H9 (cell line): ENCODE measurements around the gene PLCH1. TPM values are rescaled to one million over a fixed set of nuclear protein-coding genes. Genes with fewer than 3 reads are reported as not detected.

Source experiments
- DNase-seq: peaks from one replicate; pipeline ENCODE4 v3.0.0-alpha.2; 2017
- H2AFZ ChIP-seq: one replicate; pipeline ENCODE4 v1.6.1; 2013; ENCODE audit warnings: mild to moderate bottlenecking, low read length, control low read depth, moderate library complexity
- H2AK5ac ChIP-seq: 2 replicates; pipeline ENCODE4 v1.6.1; 2013; ENCODE audit warnings: low read length, control low read depth, mixed read lengths; ENCODE audit not compliant: insufficient read length
- H2BK120ac ChIP-seq: one replicate; pipeline ENCODE4 v1.6.1; 2013; ENCODE audit warnings: low read depth, mild to moderate bottlenecking, low read length, control low read depth, inconsistent platforms; ENCODE audit not compliant: poor library complexity, severe bottlenecking
- H2BK12ac ChIP-seq: 2 replicates; pipeline ENCODE4 v1.6.1; 2013; ENCODE audit warnings: low read length, control low read depth, mixed read lengths, low read depth; ENCODE audit not compliant: insufficient read length
- H2BK15ac ChIP-seq: 2 replicates; pipeline ENCODE4 v1.6.1; 2013; ENCODE audit warnings: low read depth, low read length, control low read depth
- H2BK20ac ChIP-seq: one replicate; pipeline ENCODE4 v1.6.1; 2013; ENCODE audit warnings: low read depth, mild to moderate bottlenecking, low read length, control low read depth, inconsistent platforms; ENCODE audit not compliant: poor library complexity, severe bottlenecking
- H2BK5ac ChIP-seq: 2 replicates; pipeline ENCODE4 v1.6.1; 2013; ENCODE audit warnings: low read length, control low read depth, mixed read lengths; ENCODE audit not compliant: insufficient read length
- H3K14ac ChIP-seq: 2 replicates; pipeline ENCODE4 v1.6.1; 2013; ENCODE audit warnings: low read length, control low read depth; ENCODE audit not compliant: insufficient read depth
- H3K18ac ChIP-seq: 2 replicates; pipeline ENCODE4 v1.6.1; 2013; ENCODE audit warnings: low read depth, mild to moderate bottlenecking, mixed read lengths, low read length, control low read depth; ENCODE audit not compliant: insufficient read length
- H3K23ac ChIP-seq: 2 replicates; pipeline ENCODE4 v1.6.1; 2013; ENCODE audit warnings: low read length, control low read depth, mixed read lengths, low read depth; ENCODE audit not compliant: insufficient read length
- H3K23me2 ChIP-seq: 2 replicates; pipeline ENCODE4 v1.6.1; 2013; ENCODE audit warnings: low read depth, mild to moderate bottlenecking, mixed read lengths, low read length, control low read depth; ENCODE audit not compliant: insufficient read length, poor library complexity, severe bottlenecking
- H3K27ac ChIP-seq: 2 replicates; pipeline ENCODE4 v1.5.1; 2013; ENCODE audit warnings: low read length, control low read depth, mixed read lengths, low read depth; ENCODE audit not compliant: insufficient read length
- H3K27me3 ChIP-seq: 2 replicates; pipeline ENCODE4 v1.6.1; 2013; ENCODE audit warnings: low read length, control low read depth, inconsistent platforms; ENCODE audit not compliant: insufficient read depth
- H3K4ac ChIP-seq: 2 replicates; pipeline ENCODE4 v1.6.1; 2013; ENCODE audit warnings: low read depth, mild to moderate bottlenecking, control low read depth, inconsistent platforms, low read length, moderate library complexity
- H3K4me1 ChIP-seq: 2 replicates; pipeline ENCODE4 v1.6.1; 2013; ENCODE audit warnings: low read length, control low read depth, inconsistent platforms; ENCODE audit not compliant: insufficient read depth
- H3K4me2 ChIP-seq: 2 replicates; pipeline ENCODE4 v1.6.1; 2013; ENCODE audit warnings: low read length, control low read depth, mixed read lengths; ENCODE audit not compliant: insufficient read length, insufficient read depth
- H3K56ac ChIP-seq: 2 replicates; pipeline ENCODE4 v1.6.1; 2013; ENCODE audit warnings: low read depth, mild to moderate bottlenecking, mixed read lengths, low read length, control low read depth; ENCODE audit not compliant: insufficient read length
- H3K79me1 ChIP-seq: 2 replicates; pipeline ENCODE4 v1.6.1; 2013; ENCODE audit warnings: low read depth, mild to moderate bottlenecking, moderate library complexity, low read length, control low read depth, inconsistent platforms; ENCODE audit not compliant: insufficient read depth, poor library complexity, severe bottlenecking
- H3K79me2 ChIP-seq: 2 replicates; pipeline ENCODE4 v1.6.1; 2013; ENCODE audit warnings: low read length, control low read depth, inconsistent platforms; ENCODE audit not compliant: insufficient read depth
- H3K9ac ChIP-seq: 2 replicates; pipeline ENCODE4 v1.6.1; 2013; ENCODE audit warnings: low read length, control low read depth, mixed read lengths; ENCODE audit not compliant: insufficient read length; ENCODE audit errors: extremely low read depth
- H3K9me3 ChIP-seq: one replicate; pipeline ENCODE4 v1.6.1; 2013; ENCODE audit warnings: low read depth, low read length, inconsistent platforms; ENCODE audit not compliant: control insufficient read depth
- H3T11ph ChIP-seq: one replicate; pipeline ENCODE4 v1.6.1; 2013; ENCODE audit warnings: mild to moderate bottlenecking, low read length, control low read depth, inconsistent platforms
- H4K20me1 ChIP-seq: one replicate; pipeline ENCODE4 v1.6.1; 2013; ENCODE audit not compliant: control insufficient read depth, insufficient read length, insufficient read depth
- H4K5ac ChIP-seq: 2 replicates; pipeline ENCODE4 v1.6.1; 2013; ENCODE audit warnings: low read depth, mild to moderate bottlenecking, mixed read lengths, low read length, control low read depth; ENCODE audit not compliant: insufficient read length
- H4K8ac ChIP-seq: replicated peaks from 2 replicates; pipeline ENCODE4 v1.6.1; 2013; ENCODE audit warnings: low read length, control low read depth, mixed read lengths, low read depth; ENCODE audit not compliant: insufficient read length
- H4K91ac ChIP-seq: 2 replicates; pipeline ENCODE4 v1.6.1; 2013; ENCODE audit warnings: low read depth, mild to moderate bottlenecking, moderate library complexity, mixed read lengths, low read length, control low read depth; ENCODE audit not compliant: insufficient read length
- H3K27ac Mint-ChIP-seq, 3 experiments: 2 replicates in 2 of 3; 3 replicates in 1 of 3; pipeline ENCODE4 v1.8.0; 2020 to 2021; ENCODE audit warnings: mixed read lengths in 3 of 3, mild to moderate bottlenecking in 1 of 3, moderate library complexity in 1 of 3
- H3K27me3 Mint-ChIP-seq: 2 replicates; pipeline ENCODE4 v1.8.0; 2021; ENCODE audit warnings: low read depth, mild to moderate bottlenecking, moderate library complexity, mixed read lengths
- H3K36me3 Mint-ChIP-seq, 3 experiments: 2 replicates in 2 of 3; 3 replicates in 1 of 3; pipeline ENCODE4 v1.8.0; 2020 to 2021; ENCODE audit warnings: low read depth in 3 of 3, mixed read lengths in 3 of 3; ENCODE audit not compliant: insufficient read depth in 1 of 3
- H3K4me1 Mint-ChIP-seq, 2 experiments: 2 replicates each; pipeline ENCODE4 v1.8.0; 2020; ENCODE audit warnings: mixed read lengths in 2 of 2
- H3K4me3 Mint-ChIP-seq, 2 experiments: 2 replicates in 1 of 2; 3 replicates in 1 of 2; pipeline ENCODE4 v1.8.0; 2020 to 2021; ENCODE audit warnings: mild to moderate bottlenecking in 2 of 2, mixed read lengths in 2 of 2, moderate library complexity in 1 of 2
- H3K9me3 Mint-ChIP-seq, 2 experiments: 2 replicates in 1 of 2; 3 replicates in 1 of 2; pipeline ENCODE4 v1.8.0; 2020; ENCODE audit warnings: mild to moderate bottlenecking in 2 of 2, mixed read lengths in 2 of 2, moderate library complexity in 1 of 2
- total RNA-seq: library from RNA; stranded (reverse); gene quantifications from 2 replicates; pipeline ENCODE4 v1.2.1, GENCODE V29; 2021
- TF ChIP-seq, protein P1 (sequence below): fragments of 200-600 bp; sonication (generic); conservative IDR thresholded peaks from 3 replicates; pipeline ENCODE4 v1.8.0; 2021; ENCODE audit warnings: antibody characterized with exemption, mild to moderate bottlenecking

PLCH1 gene
- total RNA-seq, 1 experiment from 2014 or later: 19.0 TPM

DNA sequence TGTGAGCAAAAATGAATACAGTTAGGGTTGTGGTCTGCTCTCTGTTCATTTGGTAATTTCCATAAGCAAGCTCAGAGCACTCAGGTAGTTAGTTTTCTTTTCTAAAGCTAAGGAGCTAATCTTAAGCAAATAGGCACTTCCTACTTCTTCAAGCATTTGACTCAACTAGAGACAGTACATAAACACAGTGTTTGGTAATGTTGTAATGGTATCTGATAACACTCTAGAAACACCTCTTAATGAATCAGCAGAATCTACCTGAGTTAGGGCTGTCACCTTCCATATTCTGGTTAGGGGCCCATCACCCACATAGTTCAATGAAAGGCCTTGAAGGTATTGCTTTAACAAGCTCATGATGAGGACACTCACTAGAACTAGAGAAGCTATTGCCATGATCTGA is 83.1 kb downstream of the PLCH1 start:
- Histone ChIP-seq H3K79me1 (no peaks in the 10 kb centered on the region), H3K18ac (no peak overlapping the region), H3K4ac (no peak overlapping the region), H3K14ac (no peak overlapping the region), H3K56ac (no peak overlapping the region), H3K9ac (no peak overlapping the region), H3K23ac (no peak overlapping the region), H4K8ac (no peak overlapping the region), H3K23me2 (no peaks in the 10 kb centered on the region), H3K9me3 (no peaks in the 10 kb centered on the region), H3K79me2 (no peaks in the 10 kb centered on the region), H2BK120ac (no peak overlapping the region), H2BK15ac (no peak overlapping the region), H3K4me2 (no peak overlapping the region), H4K20me1 (no peaks in the 10 kb centered on the region), H3T11ph (no peak overlapping the region), H2AFZ (no peak overlapping the region), H3K27me3 (no peaks in the 10 kb centered on the region), H4K5ac (no peak overlapping the region), H4K91ac (no peak overlapping the region), H2BK5ac (no peak overlapping the region), H3K27ac (no peak overlapping the region), H2BK12ac (no peak overlapping the region), H3K4me1 (no peaks in the 10 kb centered on the region; the same call in none of the 2 replicates), H2BK20ac (no peak overlapping the region), H2AK5ac (no peak overlapping the region)
- no peaks in the 10 kb centered on the region for H3K27me3 Mint-ChIP-seq
- peaks cover 13 to 17% of the 10 kb centered on the region in 2 experiments for H3K4me1 Mint-ChIP-seq
- no peaks in the 10 kb centered on the region for H3K9me3 Mint-ChIP-seq
- TF ChIP-seq, protein P1, sequence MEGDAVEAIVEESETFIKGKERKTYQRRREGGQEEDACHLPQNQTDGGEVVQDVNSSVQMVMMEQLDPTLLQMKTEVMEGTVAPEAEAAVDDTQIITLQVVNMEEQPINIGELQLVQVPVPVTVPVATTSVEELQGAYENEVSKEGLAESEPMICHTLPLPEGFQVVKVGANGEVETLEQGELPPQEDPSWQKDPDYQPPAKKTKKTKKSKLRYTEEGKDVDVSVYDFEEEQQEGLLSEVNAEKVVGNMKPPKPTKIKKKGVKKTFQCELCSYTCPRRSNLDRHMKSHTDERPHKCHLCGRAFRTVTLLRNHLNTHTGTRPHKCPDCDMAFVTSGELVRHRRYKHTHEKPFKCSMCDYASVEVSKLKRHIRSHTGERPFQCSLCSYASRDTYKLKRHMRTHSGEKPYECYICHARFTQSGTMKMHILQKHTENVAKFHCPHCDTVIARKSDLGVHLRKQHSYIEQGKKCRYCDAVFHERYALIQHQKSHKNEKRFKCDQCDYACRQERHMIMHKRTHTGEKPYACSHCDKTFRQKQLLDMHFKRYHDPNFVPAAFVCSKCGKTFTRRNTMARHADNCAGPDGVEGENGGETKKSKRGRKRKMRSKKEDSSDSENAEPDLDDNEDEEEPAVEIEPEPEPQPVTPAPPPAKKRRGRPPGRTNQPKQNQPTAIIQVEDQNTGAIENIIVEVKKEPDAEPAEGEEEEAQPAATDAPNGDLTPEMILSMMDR: no peak
- no peaks in the 10 kb centered on the region for H3K36me3 Mint-ChIP-seq
- no peak for DNase-seq
- no peak overlapping the region for H3K27ac Mint-ChIP-seq
- H3K4me3 Mint-ChIP-seq: no peak overlapping the region
